KG1 (cell line): ENCODE results near the gene ODAPH.
"Not testable (repeated sequence)": the region's sequence is repeated elsewhere in the genome, so short reads cannot be mapped to it uniquely, and the experiment has no call there.

ENCODE experiments used
- DNase-seq: peaks from one replicate; lab custom pipeline; 2025; lab: John Stamatoyannopoulos, UW

Gene ODAPH

GRCh38 chr4:75555294-75556164 is at the start of gene ODAPH:
ODAPH (plus strand) TSS chr4:75556066; CDS start chr4:75556083, 17 bp downstream.
- DNase-seq, result no peak

- not testable (repeated sequence) for DNase-seq
These were observed 46.3 kb upstream of the ODAPH start for GRCh38 chr4:75509592-75509991.

- no peak for DNase-seq
These were observed 44.0 kb upstream of the ODAPH start for GRCh38 chr4:75511841-75512240.

GRCh38 chr4:75512386-75513211 is 43.3 kb upstream of the ODAPH start:
- DNase-seq, result peak; percentile 54

- peak; percentile 38 for DNase-seq
These were observed 42.2 kb upstream of the ODAPH start for GRCh38 chr4:75513526-75514130.

- DNase-seq, result peak; percentile 89
These were observed 41.5 kb upstream of the ODAPH start, which contains the start of the genes RCHY1 and THAP6 for GRCh38 chr4:75514131-75514948. RCHY1 (minus strand) TSS chr4:75514403; CDS start chr4:75514286, 117 bp downstream. THAP6 (plus strand) TSS chr4:75514473; CDS start chr4:75515453, 980 bp downstream.

GRCh38 chr4:75514949-75515612 is 40.8 kb upstream of the ODAPH start:
- peak; percentile 64 for DNase-seq

- no peak for DNase-seq
These were observed 39.7 kb upstream of the ODAPH start for GRCh38 chr4:75516144-75516543.

GRCh38 chr4:75519452-75519851 is 36.4 kb upstream of the ODAPH start:
- DNase-seq, result not testable (repeated sequence)

- no peak for DNase-seq
These were observed 30.8 kb upstream of the ODAPH start for GRCh38 chr4:75525086-75525485.

- no peak for DNase-seq
These were observed 30.0 kb upstream of the ODAPH start for GRCh38 chr4:75525910-75526309.

- DNase-seq, result no peak
These were observed 28.4 kb upstream of the ODAPH start for GRCh38 chr4:75527482-75527881.

GRCh38 chr4:75530556-75531322 is 25.1 kb upstream of the ODAPH start:
- no peak for DNase-seq

GRCh38 chr4:75531536-75532143 is 24.2 kb upstream of the ODAPH start:
- DNase-seq, result not testable (repeated sequence)

- DNase-seq, result not testable (repeated sequence)
These were observed 22.5 kb upstream of the ODAPH start for GRCh38 chr4:75533339-75533887.

GRCh38 chr4:75533926-75534325 is 21.9 kb upstream of the ODAPH start:
- not testable (repeated sequence) for DNase-seq

- not testable (repeated sequence) for DNase-seq
These were observed 18.6 kb upstream of the ODAPH start for GRCh38 chr4:75537308-75537707.

- DNase-seq, result no peak
These were observed 13.0 kb upstream of the ODAPH start for GRCh38 chr4:75542824-75543223.

- not testable (repeated sequence) for DNase-seq
These were observed 11.6 kb upstream of the ODAPH start for GRCh38 chr4:75544220-75544619.
